Omental fat pad (tissue), 4 donors: Measurements from ENCODE around the gene CBX6. TPM values are rescaled to one million over a fixed set of nuclear protein-coding genes. Genes with fewer than 3 reads are reported as not detected.

Experiments used
- ATAC-seq: fragments of 150-250 bp; one replicate; pipeline ENCODE4 v1.9.1; 2016; ENCODE audit warnings: mild to moderate bottlenecking, moderate library complexity; ENCODE audit not compliant: low FRiP score
- DNase-seq: peaks from one replicate; pipeline ENCODE4 v3.0.0-alpha.2; 2019; ENCODE audit warnings: low spot score
- CTCF ChIP-seq, 3 donors: fragments of 450-650 bp; IDR thresholded peaks; one replicate each; pipeline ENCODE4 v1.5.1; 2016 to 2017; ENCODE audit warnings: antibody characterized with exemption in 3 of 3, mild to moderate bottlenecking in 3 of 3, moderate library complexity in 2 of 3
- total RNA-seq, 4 donors: library from RNA; depleted of rRNA; stranded (reverse); fragments of >200 nt; gene quantifications; one replicate each; pipeline ENCODE4 v1.1.0, GENCODE V29; 2016

The CBX6 gene
- total RNA-seq, 4 donors from 2014 or later: 27.4 to 59.6 (median 34.9) TPM

GRCh38 chr22:38901111-38901641 is 29.2 kb upstream of the CBX6 start:
- no peak for ATAC-seq
- DNase-seq: no peak
- no peak for TF ChIP-seq CTCF (IDR thresholded peaks at IDR 0.05)

DNA sequence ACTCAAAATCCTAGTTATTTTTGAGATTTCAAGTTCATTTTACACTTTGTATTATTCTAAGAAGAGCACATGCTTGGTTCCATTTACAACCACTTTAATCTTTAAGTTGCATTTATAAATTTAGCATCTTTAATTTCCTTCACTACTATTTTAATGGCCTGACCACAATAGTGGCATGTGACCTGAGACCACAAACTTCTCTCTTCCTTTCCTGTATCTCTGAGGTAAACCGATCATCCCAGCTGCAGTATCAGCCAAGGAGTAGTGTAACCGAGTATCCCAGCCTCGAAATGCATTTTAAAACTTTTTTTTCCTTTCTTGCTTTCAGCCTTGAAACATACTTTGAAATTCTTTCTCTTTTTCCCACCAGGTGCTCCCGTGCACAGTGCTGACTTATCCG is 28.7 kb upstream of the CBX6 start:
- DNase-seq (no peak), ATAC-seq (no peak)
- no peak for TF ChIP-seq CTCF (IDR thresholded peaks at IDR 0.05)

DNA sequence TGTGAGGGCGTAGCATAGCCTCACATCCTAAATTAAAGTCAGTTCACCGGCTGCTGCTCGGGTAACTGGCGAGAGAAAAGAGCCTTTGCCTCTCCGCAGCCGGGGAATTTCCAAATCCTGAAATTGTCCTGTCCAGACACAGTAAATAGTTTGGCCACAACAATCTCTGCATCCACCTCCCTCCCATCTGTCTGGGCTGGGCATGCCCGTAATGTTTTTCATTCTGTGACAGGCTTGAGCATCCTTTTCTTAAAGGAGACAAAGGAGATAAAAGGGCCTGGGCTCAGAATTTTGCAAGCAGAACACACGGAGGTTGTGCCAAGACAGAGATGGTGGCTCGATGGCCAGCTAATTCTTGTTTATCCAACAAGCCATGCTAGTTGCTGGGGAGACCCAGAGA is 19.2 kb upstream of the CBX6 start:
- no peak for TF ChIP-seq CTCF (IDR thresholded peaks at IDR 0.05)
- ATAC-seq (no peak), DNase-seq (no peak)

- DNase-seq (no peak), ATAC-seq (no peak)
- no peak for TF ChIP-seq CTCF (IDR thresholded peaks at IDR 0.05)
Measured at GRCh38 chr22:38890377-38890776, 18.4 kb upstream of the CBX6 start.

- ATAC-seq (no peak), DNase-seq (no peak)
- TF ChIP-seq CTCF (IDR thresholded peaks at IDR 0.05): no peak
Measured at GRCh38 chr22:38886333-38886732, 14.3 kb upstream of the CBX6 start.

GRCh38 chr22:38882972-38883622 is 11.1 kb upstream of the CBX6 start:
- no peak for TF ChIP-seq CTCF (IDR thresholded peaks at IDR 0.05)
- no peak for DNase-seq
- no peak for ATAC-seq
